ENCODE measurements around the gene SLC16A14. TPM values are rescaled to one million over a fixed set of nuclear protein-coding genes. Genes with fewer than 3 reads are reported as not detected.
"Not testable (repeated sequence)": the region's sequence is repeated elsewhere in the genome, so short reads cannot be mapped to it uniquely, and the experiment has no call there.

Gene SLC16A14
- total RNA-seq (1 to 10 TPM in 1 of 2 experiments, under 1 TPM in 1; 0.27 to 1.0 TPM), polyA plus RNA-seq (0.13 TPM)

- Mint-ChIP-seq H3K36me3 (peaks cover 0 to 4% (median 0%) of the 10 kb centered on the region in 3 donors), H3K4me3 (peak within 1 kb of the TSS; percentile 81 to 96 (median 91)), H3K27ac (peak within 1 kb of the TSS in 5 of 8 donors; percentile 36 to 85 (median 51)), H3K4me1 (peaks cover 20 to 21% (median 21%) of the 10 kb centered on the region in 3 donors), H3K27me3 (peaks cover 12 to 19% of the 10 kb centered on the region in 2 donors), H3K9me3 (no peaks in the 10 kb centered on the region)
- H3K27ac ChIP-seq (ENCODE audit: low read depth, low read length) = no peak within 1 kb of the TSS
- no peaks in the 10 kb centered on the region for H3K9me3 ChIP-seq (ENCODE audit: low read length)
- peaks cover 4% of the 10 kb centered on the region for H3K4me1 ChIP-seq (ENCODE audit: insufficient read depth, low read length)
- DNase-seq = peak in 2 of 5 donors; percentile 1 to 3
- peak within 1 kb of the TSS; percentile 39 for H3K4me3 ChIP-seq (ENCODE audit: low read length)
- CTCF ChIA-PET = interaction anchor here (0.5 to 2.7 kb wide), 6 partner anchors 9 to 542 kb away, joined by 3 to 12 read pairs (median 4); no protein-coding TSS in a partner anchor
- no peaks in the 10 kb centered on the region for H3K36me3 ChIP-seq (ENCODE audit: insufficient read depth, low read length)
- POLR2A ChIA-PET = no interaction called here
- H3K27me3 ChIP-seq (ENCODE audit: insufficient read depth, low read length, poor library complexity, severe bottlenecking) = peaks cover 4% of the 10 kb centered on the region
These were observed at the start of gene SLC16A14 for GRCh38 chr2:230068651-230069055. TSS of gene SLC16A14 (minus strand) at chr2:230068924. CDS start at chr2:230059352, 9,572 bp downstream.

GRCh38 chr2:230106771-230107170 is 38.0 kb upstream of the SLC16A14 start:
- H3K27ac ChIP-seq (ENCODE audit: low read depth, low read length) = no peak overlapping the region
- peaks cover 14 to 42% of the 10 kb centered on the region in 2 donors for H3K27me3 Mint-ChIP-seq
- H3K9me3 ChIP-seq (ENCODE audit: low read length) = no peaks in the 10 kb centered on the region
- no peak overlapping the region for H3K4me3 Mint-ChIP-seq
- DNase-seq = no peak
- POLR2A ChIA-PET = no interaction called here
- H3K27ac Mint-ChIP-seq = no peak overlapping the region
- peaks cover 1 to 25% (median 2%) of the 10 kb centered on the region in 3 donors for H3K36me3 Mint-ChIP-seq
- no peaks in the 10 kb centered on the region for H3K4me1 Mint-ChIP-seq
- CTCF ChIA-PET = no interaction called here
- H3K36me3 ChIP-seq (ENCODE audit: insufficient read depth, low read length) = no peaks in the 10 kb centered on the region
- no peak overlapping the region for H3K4me3 ChIP-seq (ENCODE audit: low read length)
- no peaks in the 10 kb centered on the region for H3K4me1 ChIP-seq (ENCODE audit: insufficient read depth, low read length)
- H3K9me3 Mint-ChIP-seq = peaks cover 33 to 55% (median 39%) of the 10 kb centered on the region in 5 donors
- no peaks in the 10 kb centered on the region for H3K27me3 ChIP-seq (ENCODE audit: insufficient read depth, low read length, poor library complexity, severe bottlenecking)

- H3K4me1 Mint-ChIP-seq; H3K27ac ChIP-seq (ENCODE audit: low read depth, low read length); H3K4me3 Mint-ChIP-seq; CTCF ChIA-PET; H3K36me3 ChIP-seq (ENCODE audit: insufficient read depth, low read length); H3K4me1 ChIP-seq (ENCODE audit: insufficient read depth, low read length); H3K27me3 ChIP-seq (ENCODE audit: insufficient read depth, low read length, poor library complexity, severe bottlenecking); DNase-seq; H3K4me3 ChIP-seq (ENCODE audit: low read length); POLR2A ChIA-PET; H3K27ac Mint-ChIP-seq; H3K9me3 ChIP-seq (ENCODE audit: low read length): not testable (repeated sequence)
- Mint-ChIP-seq H3K27me3 (peaks cover 20 to 39% of the 10 kb centered on the region in 2 donors), H3K36me3 (peaks cover 0 to 17% (median 0%) of the 10 kb centered on the region in 3 donors), H3K9me3 (peaks cover 25 to 47% (median 39%) of the 10 kb centered on the region in 5 donors)
These were observed 33.2 kb upstream of the SLC16A14 start for GRCh38 chr2:230101967-230102366.

GRCh38 chr2:230097841-230098240 is 29.1 kb upstream of the SLC16A14 start:
- Histone ChIP-seq H3K36me3 (ENCODE audit: insufficient read depth, low read length) (no peaks in the 10 kb centered on the region), H3K9me3 (ENCODE audit: low read length) (no peaks in the 10 kb centered on the region), H3K27ac (ENCODE audit: low read depth, low read length) (no peak overlapping the region), H3K4me3 (ENCODE audit: low read length) (no peak overlapping the region), H3K4me1 (ENCODE audit: insufficient read depth, low read length) (no peaks in the 10 kb centered on the region), H3K27me3 (ENCODE audit: insufficient read depth, low read length, poor library complexity, severe bottlenecking) (no peaks in the 10 kb centered on the region)
- DNase-seq = no peak
- Mint-ChIP-seq H3K4me1 (no peaks in the 10 kb centered on the region), H3K27me3 (peaks cover 10 to 15% of the 10 kb centered on the region in 2 donors), H3K4me3 (no peak overlapping the region), H3K36me3 (peaks cover 0 to 7% (median 0%) of the 10 kb centered on the region in 3 donors), H3K27ac (no peak overlapping the region), H3K9me3 (peaks cover 12 to 25% (median 13%) of the 10 kb centered on the region in 5 donors)
- POLR2A ChIA-PET = no interaction called here
- CTCF ChIA-PET = no interaction called here

- Histone ChIP-seq H3K9me3 (ENCODE audit: low read length) (no peaks in the 10 kb centered on the region), H3K4me1 (ENCODE audit: insufficient read depth, low read length) (no peaks in the 10 kb centered on the region), H3K36me3 (ENCODE audit: insufficient read depth, low read length) (no peaks in the 10 kb centered on the region), H3K27ac (ENCODE audit: low read depth, low read length) (no peak overlapping the region), H3K4me3 (ENCODE audit: low read length) (no peak overlapping the region), H3K27me3 (ENCODE audit: insufficient read depth, low read length, poor library complexity, severe bottlenecking) (no peaks in the 10 kb centered on the region)
- peaks cover 0 to 4% (median 0%) of the 10 kb centered on the region in 3 donors for H3K36me3 Mint-ChIP-seq
- H3K4me1 Mint-ChIP-seq = no peaks in the 10 kb centered on the region
- H3K9me3 Mint-ChIP-seq = peaks cover 8 to 22% (median 10%) of the 10 kb centered on the region in 5 donors
- ChIA-PET CTCF (no interaction called here), POLR2A (no interaction called here)
- H3K4me3 Mint-ChIP-seq = no peak overlapping the region
- H3K27ac Mint-ChIP-seq = no peak overlapping the region
- peaks cover 12 to 13% of the 10 kb centered on the region in 2 donors for H3K27me3 Mint-ChIP-seq
- no peak for DNase-seq
These were observed 28.7 kb upstream of the SLC16A14 start for GRCh38 chr2:230097424-230097823.

- H3K9me3 ChIP-seq (ENCODE audit: low read length) = no peaks in the 10 kb centered on the region
- H3K9me3 Mint-ChIP-seq = peaks cover 0 to 13% (median 4%) of the 10 kb centered on the region in 5 donors
- no peak overlapping the region for H3K4me3 Mint-ChIP-seq
- H3K27ac ChIP-seq (ENCODE audit: low read depth, low read length) = no peak overlapping the region
- H3K27me3 ChIP-seq (ENCODE audit: insufficient read depth, low read length, poor library complexity, severe bottlenecking) = no peaks in the 10 kb centered on the region
- CTCF ChIA-PET = interaction anchor here (1.0 kb wide), 1 partner anchor 24 kb away, joined by 4 read pairs; no protein-coding TSS in a partner anchor
- H3K36me3 Mint-ChIP-seq = no peaks in the 10 kb centered on the region
- no peaks in the 10 kb centered on the region for H3K4me1 Mint-ChIP-seq
- POLR2A ChIA-PET = no interaction called here
- H3K4me1 ChIP-seq (ENCODE audit: insufficient read depth, low read length) = no peaks in the 10 kb centered on the region
- H3K27ac Mint-ChIP-seq = no peak overlapping the region
- H3K27me3 Mint-ChIP-seq = peaks cover 17 to 41% of the 10 kb centered on the region in 2 donors
- no peaks in the 10 kb centered on the region for H3K36me3 ChIP-seq (ENCODE audit: insufficient read depth, low read length)
- no peak for DNase-seq
- H3K4me3 ChIP-seq (ENCODE audit: low read length) = no peak overlapping the region
These were observed 22.2 kb upstream of the SLC16A14 start for GRCh38 chr2:230090967-230091366.

GRCh38 chr2:230085201-230085600 is 16.5 kb upstream of the SLC16A14 start:
- CTCF ChIA-PET = interaction anchor here (1.5 to 1.8 kb wide), 2 partner anchors 9 to 17 kb away, joined by 4 to 6 read pairs; partner anchors contain the start of gene SLC16A14
- DNase-seq = no peak
- Mint-ChIP-seq H3K4me1 (no peaks in the 10 kb centered on the region), H3K27me3 (peaks cover 6 to 25% of the 10 kb centered on the region in 2 donors), H3K4me3 (no peak overlapping the region), H3K9me3 (no peaks in the 10 kb centered on the region), H3K36me3 (no peaks in the 10 kb centered on the region), H3K27ac (no peak overlapping the region)
- Histone ChIP-seq H3K9me3 (ENCODE audit: low read length) (no peaks in the 10 kb centered on the region), H3K4me3 (ENCODE audit: low read length) (no peak overlapping the region), H3K4me1 (ENCODE audit: insufficient read depth, low read length) (no peaks in the 10 kb centered on the region), H3K27me3 (ENCODE audit: insufficient read depth, low read length, poor library complexity, severe bottlenecking) (no peaks in the 10 kb centered on the region), H3K36me3 (ENCODE audit: insufficient read depth, low read length) (no peaks in the 10 kb centered on the region), H3K27ac (ENCODE audit: low read depth, low read length) (no peak overlapping the region)
- POLR2A ChIA-PET = no interaction called here

GRCh38 chr2:230077851-230078547 is 9.3 kb upstream of the SLC16A14 start:
- Histone ChIP-seq H3K4me3 (ENCODE audit: low read length) (no peak overlapping the region), H3K9me3 (ENCODE audit: low read length) (no peaks in the 10 kb centered on the region), H3K4me1 (ENCODE audit: insufficient read depth, low read length) (no peaks in the 10 kb centered on the region), H3K36me3 (ENCODE audit: insufficient read depth, low read length) (no peaks in the 10 kb centered on the region), H3K27ac (ENCODE audit: low read depth, low read length) (no peak overlapping the region), H3K27me3 (ENCODE audit: insufficient read depth, low read length, poor library complexity, severe bottlenecking) (no peaks in the 10 kb centered on the region)
- ChIA-PET POLR2A (no interaction called here), CTCF (interaction anchor here (2.7 kb wide), 1 partner anchor 11 kb away, joined by 12 read pairs; no protein-coding TSS in a partner anchor)
- H3K4me1 Mint-ChIP-seq = no peaks in the 10 kb centered on the region
- H3K27ac Mint-ChIP-seq = no peak overlapping the region
- no peak overlapping the region for H3K4me3 Mint-ChIP-seq
- H3K27me3 Mint-ChIP-seq = peaks cover 2 to 7% of the 10 kb centered on the region in 2 donors
- no peak for DNase-seq
- no peaks in the 10 kb centered on the region for H3K9me3 Mint-ChIP-seq
- H3K36me3 Mint-ChIP-seq = no peaks in the 10 kb centered on the region

Data from CD8-positive, alpha-beta memory T cell (primary cell).